Occipital lobe (tissue), 2 donors: ENCODE data around the gene RAB15. TPM values are rescaled to one million over a fixed set of nuclear protein-coding genes. Genes with fewer than 3 reads are reported as not detected.

Experiments used
- DNase-seq: peaks from one replicate; lab custom pipeline; 2025; lab: John Stamatoyannopoulos, UW
- total RNA-seq: library from RNA; depleted of rRNA; stranded (reverse); fragments of >200 nt; gene quantifications from one replicate; pipeline ENCODE4 v1.2.3, GENCODE V29; 2014

RAB15 gene
- total RNA-seq, 1 donor from 2014 or later: 28.9 TPM

GRCh38 chr14:64990296-64990695, 18.2 kb upstream of the RAB15 start:
- no peak for DNase-seq

DNA sequence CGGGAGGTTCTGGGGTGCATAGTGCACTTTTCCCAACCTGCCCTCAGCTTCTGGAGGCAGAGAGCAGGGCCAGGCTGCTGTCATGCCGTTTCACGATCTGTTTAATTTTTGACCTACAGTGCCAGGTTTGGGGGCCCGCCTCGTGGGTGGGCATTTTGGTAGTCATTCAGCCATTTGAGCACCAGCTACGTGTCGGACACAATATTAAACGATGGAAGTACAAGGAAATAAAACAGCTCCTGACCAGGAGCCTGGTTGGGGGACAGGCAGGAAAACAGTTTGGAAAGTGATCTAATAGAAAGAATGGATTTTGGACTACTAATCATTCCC, 15.3 kb upstream of the RAB15 start:
- DNase-seq: no peak

GRCh38 chr14:64986648-64987437, 14.7 kb upstream of the RAB15 start, which contains the start of gene FNTB:
Gene FNTB (plus strand): TSS chr14:64986895. CDS start chr14:64986954, 59 bp downstream.
- peak; percentile 92 for DNase-seq

GRCh38 chr14:64983439-64984310, 11.5 kb upstream of the RAB15 start:
- DNase-seq: no peak

DNA sequence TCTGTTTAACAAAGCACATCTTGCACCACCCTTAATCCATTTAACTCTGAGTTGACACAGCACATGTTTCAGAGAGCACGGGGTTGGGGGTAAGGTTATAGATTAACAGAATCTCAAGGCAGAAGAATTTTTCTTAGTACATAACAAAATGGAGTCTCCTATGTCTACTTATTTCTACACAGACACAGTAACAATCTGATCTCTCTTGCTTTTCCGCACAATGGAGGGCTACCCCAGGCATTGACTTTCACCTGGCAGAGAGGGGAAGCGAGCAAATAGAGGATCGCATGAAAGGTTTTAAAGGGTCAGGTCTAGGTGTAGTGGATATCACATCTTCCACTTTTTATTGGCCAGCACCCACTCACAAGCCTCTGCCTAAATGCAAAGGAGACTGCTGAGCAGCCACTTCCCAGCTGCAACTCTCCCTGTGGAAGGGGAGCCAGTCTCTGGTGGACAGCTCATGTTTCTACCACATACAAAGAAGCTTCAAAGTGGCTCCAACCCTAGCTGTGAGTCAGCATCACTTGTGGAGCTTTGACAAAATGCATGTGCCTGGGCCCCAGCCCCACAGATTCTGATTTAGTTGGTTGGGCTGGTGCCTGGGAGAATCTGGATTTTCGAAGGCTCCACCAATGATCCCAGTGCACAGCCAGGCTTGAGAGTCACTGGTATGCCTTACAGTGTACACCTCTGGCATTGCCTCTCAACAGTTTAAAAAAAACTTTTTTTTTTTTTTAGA, 7.4 kb upstream of the RAB15 start:
- DNase-seq: no peak

DNA sequence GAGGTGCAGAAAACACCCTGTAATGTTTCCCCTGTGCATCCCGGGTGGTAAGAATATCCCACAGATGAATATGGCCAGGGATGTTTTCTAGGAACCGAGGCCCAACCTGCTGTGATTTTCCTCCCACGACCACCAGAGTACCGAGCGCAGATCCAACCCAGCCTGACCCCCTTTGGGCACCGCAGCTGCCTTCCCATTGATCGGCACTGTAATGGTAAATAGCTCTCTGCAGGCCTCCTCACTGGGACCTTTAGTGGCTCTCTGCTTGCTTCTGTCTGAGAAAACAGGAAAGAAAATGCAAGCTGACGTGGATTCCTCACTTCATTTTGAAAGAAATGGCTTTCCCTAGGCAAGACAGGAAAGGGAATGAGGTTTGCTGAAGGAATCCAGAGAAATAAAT, 2.4 kb upstream of the RAB15 start:
- no peak for DNase-seq

DNA sequence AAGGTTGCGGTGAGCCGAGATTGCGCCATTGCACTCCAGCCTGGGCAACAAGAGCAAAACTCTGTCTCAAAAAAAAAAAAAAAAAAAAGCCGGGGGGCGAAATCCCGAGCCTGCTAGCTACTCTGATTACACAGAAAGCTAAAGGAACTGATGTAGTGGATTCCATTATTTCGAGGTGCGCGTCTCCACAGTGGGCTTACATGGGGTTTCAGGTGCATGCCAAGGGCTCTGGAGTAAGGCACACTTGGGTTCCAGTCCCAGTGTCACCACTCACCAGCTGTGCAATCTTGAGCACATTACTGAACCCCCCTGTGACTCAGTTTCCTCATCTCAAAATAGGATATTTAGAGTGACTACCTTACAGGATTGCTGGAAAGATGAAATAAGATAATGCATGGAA, 1.7 kb upstream of the RAB15 start:
- DNase-seq: no peak

- no peak for DNase-seq
These were observed 898 bp upstream of the RAB15 start for GRCh38 chr14:64973026-64973442.

GRCh38 chr14:64971491-64971942, 619 bp downstream of the RAB15 start:
- no peak for DNase-seq

- DNase-seq: no peak
These were observed 1.2 kb downstream of the RAB15 start for GRCh38 chr14:64970776-64971477.

DNA sequence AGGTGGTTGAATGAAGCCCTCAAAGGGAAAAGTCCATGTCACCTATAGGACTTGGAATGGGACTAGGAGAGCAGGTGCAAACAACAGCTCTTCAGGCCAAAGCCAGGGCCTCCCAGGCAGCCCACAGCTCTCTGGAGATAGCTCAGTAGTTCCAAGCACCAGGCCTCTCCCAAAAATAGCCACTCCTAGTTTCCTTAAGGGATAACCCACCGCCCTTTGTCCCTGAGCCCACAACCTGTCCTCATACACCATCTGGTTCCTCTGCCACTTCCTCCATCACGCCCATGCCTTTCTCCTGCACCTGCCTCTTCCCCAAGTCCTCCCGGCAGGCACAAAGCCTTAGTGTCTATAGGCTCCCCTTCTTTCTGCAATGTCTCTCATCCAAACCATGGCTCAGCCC, 2.1 kb downstream of the RAB15 start:
- no peak for DNase-seq

GRCh38 chr14:64968651-64969050, 3.5 kb downstream of the RAB15 start:
- DNase-seq: no peak

GRCh38 chr14:64968167-64968566, 4.0 kb downstream of the RAB15 start:
- peak; percentile 44 for DNase-seq

DNA sequence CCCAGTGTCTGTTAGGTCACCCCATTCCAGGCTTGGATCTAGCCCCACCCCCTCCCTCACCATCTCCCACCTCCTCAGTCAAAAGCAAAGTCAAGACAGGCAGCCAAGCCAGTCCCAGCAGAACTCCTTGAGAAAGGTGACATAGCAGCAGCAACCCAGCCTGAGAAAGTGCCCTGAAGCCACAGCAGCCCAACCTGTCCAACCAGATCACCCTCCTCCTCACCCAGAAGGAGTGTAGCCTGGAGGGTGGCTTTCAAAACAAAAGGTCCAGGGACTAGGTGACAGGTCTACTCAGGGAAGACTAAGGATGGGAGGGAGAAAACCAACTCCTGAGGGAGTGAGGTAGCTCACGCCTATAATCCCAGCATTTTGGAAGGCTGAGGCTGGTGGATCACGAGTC, 5.2 kb downstream of the RAB15 start:
- no peak for DNase-seq

DNA sequence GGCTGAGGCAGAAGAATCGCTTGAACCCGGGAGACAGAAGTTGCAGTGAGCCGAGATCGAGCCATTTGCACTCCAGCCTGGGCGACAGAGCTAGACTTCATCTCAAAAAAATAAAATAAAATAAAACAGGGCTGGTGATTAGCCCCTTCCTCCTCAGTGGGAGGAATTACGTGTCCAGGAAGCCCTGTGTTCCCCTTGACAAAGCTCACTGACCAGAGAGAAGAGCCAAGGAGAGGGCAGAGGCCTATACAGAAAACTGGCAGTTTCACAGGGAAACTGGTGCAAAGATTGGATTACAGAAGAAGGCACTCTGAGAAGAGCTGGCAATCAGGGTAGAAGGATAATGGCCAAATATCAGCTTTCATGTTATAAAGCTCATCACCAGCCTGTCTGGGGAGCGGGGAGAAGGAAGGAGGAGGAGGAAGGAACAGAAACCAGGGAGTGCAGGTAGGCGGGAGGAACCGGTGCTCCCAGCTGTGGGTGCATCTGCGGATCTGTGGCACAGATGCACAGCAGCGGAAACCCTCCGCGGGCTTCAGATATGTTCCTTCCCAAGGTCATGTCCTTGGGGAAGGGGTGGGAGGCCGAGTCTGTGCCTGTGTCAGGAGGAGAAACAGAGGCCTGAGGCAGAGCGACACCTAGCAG, 6.7 kb downstream of the RAB15 start:
- no peak for DNase-seq

DNA sequence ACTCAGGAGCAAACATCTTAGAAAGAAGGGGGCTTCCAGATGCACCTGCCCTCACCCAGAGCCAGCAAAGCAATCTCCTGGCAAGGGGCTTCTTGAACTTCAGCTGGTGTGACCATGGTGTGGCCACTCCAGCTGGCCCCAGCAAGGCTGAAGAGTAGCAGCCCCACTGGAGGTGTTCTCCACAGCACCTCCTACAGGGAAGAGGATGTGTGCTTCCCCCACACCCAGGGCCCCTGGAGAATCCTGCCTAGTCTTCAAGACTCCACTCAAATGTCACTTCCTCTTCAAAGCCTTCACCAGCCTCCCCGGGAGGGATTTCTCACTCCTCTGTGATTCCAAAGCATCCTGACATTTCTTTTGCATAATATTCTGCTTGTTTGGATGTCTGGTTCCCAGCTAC, 8.5 kb downstream of the RAB15 start:
- no peak for DNase-seq

DNA sequence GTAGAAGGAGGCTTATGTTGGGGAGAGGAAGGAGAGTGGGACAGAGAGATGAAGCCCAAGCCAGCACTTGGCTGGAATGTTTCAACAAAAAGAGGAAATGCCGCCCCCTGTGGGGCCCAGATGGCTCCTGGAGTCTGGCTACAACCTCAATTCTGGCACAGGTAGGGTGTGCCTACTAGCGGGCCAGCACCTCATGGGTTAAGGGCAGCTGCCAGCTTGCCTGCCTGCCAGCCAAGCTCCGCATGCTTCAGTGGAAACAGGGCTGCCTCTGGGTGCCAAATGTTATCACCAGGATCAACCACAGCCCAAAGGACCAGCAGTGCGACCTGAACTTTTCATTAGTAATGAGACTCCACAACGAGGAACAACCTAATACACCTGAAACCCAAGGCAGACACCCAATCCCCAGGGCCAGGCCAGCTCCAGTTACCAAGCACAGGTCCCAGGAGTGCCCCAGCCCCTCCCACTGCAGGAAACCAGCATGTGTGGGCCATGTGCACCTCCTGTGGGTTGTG, 11.3 kb downstream of the RAB15 start:
- DNase-seq: no peak

GRCh38 chr14:64958743-64959142, 13.4 kb downstream of the RAB15 start:
- no peak for DNase-seq

DNA sequence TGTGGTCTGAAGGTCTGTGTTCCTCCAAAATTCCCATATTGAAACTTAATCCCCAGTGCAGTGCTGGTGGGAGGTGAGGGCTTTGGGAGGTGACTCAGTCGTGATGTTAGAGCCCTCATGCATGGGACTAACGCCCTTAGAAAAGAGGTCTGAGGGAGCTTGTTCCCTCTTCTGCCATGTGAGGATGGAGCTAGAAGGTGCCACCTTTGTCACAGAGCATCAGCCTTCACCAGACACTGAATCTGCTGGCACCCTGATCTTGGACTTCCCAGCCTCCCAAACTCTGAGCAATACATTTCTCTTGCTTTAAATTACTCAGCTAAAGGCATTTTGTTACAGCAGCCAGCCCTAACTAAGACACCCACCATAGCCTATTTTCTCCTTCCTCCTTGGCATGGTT, 13.9 kb downstream of the RAB15 start:
- no peak for DNase-seq

GRCh38 chr14:64956697-64957406, 15.3 kb downstream of the RAB15 start:
- no peak for DNase-seq
